Gastroesophageal sphincter (tissue), 3 donors: ENCODE results near the gene KCTD3.

Experiments
- CTCF ChIP-seq, 4 experiments: fragments of 200-600 bp in 2 of 4; fragments of 450-650 bp in 2 of 4; sonication (generic) in 1 of 4; IDR thresholded peaks; one replicate each; pipeline ENCODE4 v1.5.1; 2017 to 2019; ENCODE audit warnings: antibody characterized with exemption in 4 of 4, mild to moderate bottlenecking in 2 of 4, moderate library complexity in 2 of 4
- EP300 ChIP-seq: sonication (generic); formaldehyde crosslinking; IDR thresholded peaks from one replicate; pipeline ENCODE4 v1.6.1; 2017; ENCODE audit warnings: antibody characterized with exemption, mild to moderate bottlenecking
- POLR2A ChIP-seq, 2 donors: fragments of 450-650 bp; IDR thresholded peaks; one replicate each; pipeline ENCODE4 v1.6.1; 2017; ENCODE audit warnings: antibody characterized with exemption in 2 of 2, mild to moderate bottlenecking in 2 of 2, moderate library complexity in 1 of 2
- POLR2AphosphoS5 ChIP-seq: sonication (generic); formaldehyde crosslinking; IDR thresholded peaks from one replicate; pipeline ENCODE4 v1.6.1; 2017; ENCODE audit warnings: antibody characterized with exemption

GRCh38 chr1:215518594-215518993 is 48.5 kb upstream of the KCTD3 start:
- no peak for TF ChIP-seq CTCF (IDR thresholded peaks at IDR 0.05)
- TF ChIP-seq POLR2A (IDR thresholded peaks at IDR 0.05) = no peak
- no peak for TF ChIP-seq POLR2AphosphoS5
- no peak for TF ChIP-seq EP300
